ENCODE data around the gene ST7.
A peak's percentile ranks its signal among the peaks of the same experiment; 100 is the strongest.

ST7 gene

GRCh38 chr7:117269886-117270285 is 316.6 kb downstream of the ST7 start:
- no peak for TF ChIP-seq CTCF (IDR thresholded peaks at IDR 0.05; ENCODE audit: insufficient read depth, low read length, missing control alignments)
- peak; percentile 77 for DNase-seq (ENCODE audit: low read depth, low spot score)
- H3K4me3 ChIP-seq (ENCODE audit: low read depth, low read length) = no peak overlapping the region
- ChIA-PET POLR2A (no interaction called here), CTCF (no interaction called here)

- ChIA-PET CTCF (no interaction called here), POLR2A (no interaction called here)
- peak; percentile 85 for DNase-seq (ENCODE audit: low read depth, low spot score)
- no peak for TF ChIP-seq CTCF (IDR thresholded peaks at IDR 0.05; ENCODE audit: insufficient read depth, low read length, missing control alignments)
- H3K4me3 ChIP-seq (ENCODE audit: low read depth, low read length) = no peak overlapping the region
Observed at GRCh38 chr7:117270371-117270770, 317.1 kb downstream of the ST7 start.

- no peak for TF ChIP-seq CTCF (IDR thresholded peaks at IDR 0.05; ENCODE audit: insufficient read depth, low read length, missing control alignments)
- ChIA-PET CTCF (no interaction called here), POLR2A (no interaction called here)
- no peak for DNase-seq (ENCODE audit: low read depth, low spot score)
- H3K4me3 ChIP-seq (ENCODE audit: low read depth, low read length) = no peak overlapping the region
Observed at GRCh38 chr7:117271566-117271965, 318.3 kb downstream of the ST7 start.

- ChIA-PET CTCF (no interaction called here), POLR2A (no interaction called here)
- H3K4me3 ChIP-seq (ENCODE audit: low read depth, low read length) = no peak overlapping the region
- no peak for DNase-seq (ENCODE audit: low read depth, low spot score)
- no peak for TF ChIP-seq CTCF (IDR thresholded peaks at IDR 0.05; ENCODE audit: insufficient read depth, low read length, missing control alignments)
Observed at GRCh38 chr7:117272017-117272759, 318.9 kb downstream of the ST7 start.

- ChIA-PET CTCF (interaction anchor here (1.2 to 1.5 kb wide), 4 partner anchors 9 to 60 kb away, joined by 3 to 5 read pairs (median 4); no protein-coding TSS in a partner anchor), POLR2A (no interaction called here)
- TF ChIP-seq CTCF (IDR thresholded peaks at IDR 0.05; ENCODE audit: insufficient read depth, low read length, missing control alignments) = no peak
- H3K4me3 ChIP-seq (ENCODE audit: low read depth, low read length) = no peak overlapping the region
- no peak for DNase-seq (ENCODE audit: low read depth, low spot score)
Observed at GRCh38 chr7:117273325-117273724, 320.0 kb downstream of the ST7 start.

- ChIA-PET CTCF (interaction anchor here (0.6 to 1.5 kb wide), 5 partner anchors 9 to 61 kb away, joined by 3 to 5 read pairs (median 4); no protein-coding TSS in a partner anchor), POLR2A (no interaction called here)
- DNase-seq (ENCODE audit: low read depth, low spot score) = no peak
- no peak for TF ChIP-seq CTCF (IDR thresholded peaks at IDR 0.05; ENCODE audit: insufficient read depth, low read length, missing control alignments)
- H3K4me3 ChIP-seq (ENCODE audit: low read depth, low read length) = no peak overlapping the region
Observed at GRCh38 chr7:117273814-117274225, 320.5 kb downstream of the ST7 start.
